ENCODE measurements around the gene SETBP1.

SETBP1 gene

GRCh38 chr18:45085916-45086624 is 405.4 kb downstream of the SETBP1 start:
- Histone ChIP-seq H2AFZ (ENCODE audit: low read length, unreplicated experiment) (no peak overlapping the region), H3K36me3 (ENCODE audit: insufficient read depth, low read length) (no peaks in the 10 kb centered on the region), H3K27me3 (ENCODE audit: insufficient read depth, low read length) (peaks cover 18% of the 10 kb centered on the region), H3K4me3 (ENCODE audit: low read depth, low read length) (no peak overlapping the region), H3K4me1 (ENCODE audit: control insufficient read depth, insufficient read depth, low read length, unreplicated experiment) (no peaks in the 10 kb centered on the region), H3K79me2 (ENCODE audit: control insufficient read depth, insufficient read depth, low read length, unreplicated experiment) (no peaks in the 10 kb centered on the region), H3K27ac (ENCODE audit: low read depth, low read length) (no peak overlapping the region)

- H3K4me1 ChIP-seq (ENCODE audit: control insufficient read depth, insufficient read depth, low read length, unreplicated experiment), result no peaks in the 10 kb centered on the region
These were observed 406.1 kb downstream of the SETBP1 start for GRCh38 chr18:45086777-45087176.

GRCh38 chr18:45090526-45091140 is 409.9 kb downstream of the SETBP1 start:
- Histone ChIP-seq H2AFZ (ENCODE audit: low read length, unreplicated experiment) (no peak overlapping the region), H3K79me2 (ENCODE audit: control insufficient read depth, insufficient read depth, low read length, unreplicated experiment) (no peaks in the 10 kb centered on the region), H3K4me1 (ENCODE audit: control insufficient read depth, insufficient read depth, low read length, unreplicated experiment) (no peaks in the 10 kb centered on the region), H3K27ac (ENCODE audit: low read depth, low read length) (no peak overlapping the region), H3K36me3 (ENCODE audit: insufficient read depth, low read length) (no peaks in the 10 kb centered on the region), H3K4me3 (ENCODE audit: low read depth, low read length) (no peak overlapping the region), H3K27me3 (ENCODE audit: insufficient read depth, low read length) (peaks cover 18% of the 10 kb centered on the region)

More at GRCh38 chr18:45086777-45087176, 406.1 kb downstream of the SETBP1 start:
- Histone ChIP-seq H2AFZ (ENCODE audit: low read length, unreplicated experiment) (no peak overlapping the region), H3K36me3 (ENCODE audit: insufficient read depth, low read length) (no peaks in the 10 kb centered on the region), H3K79me2 (ENCODE audit: control insufficient read depth, insufficient read depth, low read length, unreplicated experiment) (no peaks in the 10 kb centered on the region), H3K27me3 (ENCODE audit: insufficient read depth, low read length) (peaks cover 18% of the 10 kb centered on the region), H3K27ac (ENCODE audit: low read depth, low read length) (no peak overlapping the region), H3K4me3 (ENCODE audit: low read depth, low read length) (no peak overlapping the region)

GRCh38 chr18:45100321-45101105 is 419.8 kb downstream of the SETBP1 start:
- Histone ChIP-seq H2AFZ (ENCODE audit: low read length, unreplicated experiment) (no peak overlapping the region), H3K4me3 (ENCODE audit: low read depth, low read length) (no peak overlapping the region), H3K79me2 (ENCODE audit: control insufficient read depth, insufficient read depth, low read length, unreplicated experiment) (no peaks in the 10 kb centered on the region), H3K27ac (ENCODE audit: low read depth, low read length) (no peak overlapping the region), H3K4me1 (ENCODE audit: control insufficient read depth, insufficient read depth, low read length, unreplicated experiment) (no peaks in the 10 kb centered on the region), H3K27me3 (ENCODE audit: insufficient read depth, low read length) (peaks cover 13% of the 10 kb centered on the region; the same call in 1 of the 2 replicates), H3K36me3 (ENCODE audit: insufficient read depth, low read length) (no peaks in the 10 kb centered on the region)

DNA sequence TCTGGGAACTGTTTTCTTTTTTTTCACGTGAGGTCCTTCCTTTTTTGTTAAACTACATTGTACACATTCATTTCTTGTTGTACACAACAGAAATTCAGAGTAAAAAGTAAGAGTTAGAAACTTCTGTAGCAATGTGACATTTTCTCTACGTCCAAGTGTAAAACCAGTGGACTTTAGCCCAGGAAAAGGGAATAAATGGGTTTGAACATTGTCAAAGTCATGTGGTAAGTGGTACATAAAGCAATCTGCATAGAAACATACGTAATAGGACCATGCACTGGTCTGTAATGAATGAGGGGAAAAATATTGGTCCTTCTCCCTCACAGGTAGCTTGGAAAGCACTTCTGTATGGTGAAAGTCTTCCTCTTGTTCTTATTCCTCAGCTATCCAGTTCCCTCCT is 421.4 kb downstream of the SETBP1 start:
- Histone ChIP-seq H3K4me1 (ENCODE audit: control insufficient read depth, insufficient read depth, low read length, unreplicated experiment) (no peaks in the 10 kb centered on the region), H2AFZ (ENCODE audit: low read length, unreplicated experiment) (no peak overlapping the region), H3K79me2 (ENCODE audit: control insufficient read depth, insufficient read depth, low read length, unreplicated experiment) (no peaks in the 10 kb centered on the region), H3K36me3 (ENCODE audit: insufficient read depth, low read length) (no peaks in the 10 kb centered on the region), H3K4me3 (ENCODE audit: low read depth, low read length) (no peak overlapping the region), H3K27me3 (ENCODE audit: insufficient read depth, low read length) (peaks cover 13% of the 10 kb centered on the region; the same call in 1 of the 2 replicates), H3K27ac (ENCODE audit: low read depth, low read length) (no peak overlapping the region)

DNA sequence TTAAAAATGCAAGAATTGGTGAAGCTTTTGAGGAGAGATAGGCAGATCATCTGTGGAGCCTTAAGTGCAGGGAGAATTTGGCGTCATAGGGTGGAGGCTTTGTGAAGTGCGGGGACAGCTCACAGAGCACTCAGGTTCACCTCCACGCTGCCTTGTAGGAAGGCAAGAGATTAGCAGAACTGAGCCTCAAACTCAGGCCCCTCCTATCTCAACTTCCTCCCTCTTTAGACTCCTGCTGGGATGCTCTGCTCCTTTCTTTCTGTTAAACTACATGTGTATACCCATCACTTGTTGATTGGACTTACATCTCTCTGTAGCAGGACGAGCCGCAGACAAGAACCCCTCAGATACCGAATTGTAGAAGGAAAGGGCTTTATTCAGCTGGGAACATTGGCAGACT is 422.2 kb downstream of the SETBP1 start:
- Histone ChIP-seq H3K79me2 (ENCODE audit: control insufficient read depth, insufficient read depth, low read length, unreplicated experiment) (no peaks in the 10 kb centered on the region), H2AFZ (ENCODE audit: low read length, unreplicated experiment) (no peak overlapping the region), H3K36me3 (ENCODE audit: insufficient read depth, low read length) (no peaks in the 10 kb centered on the region), H3K4me1 (ENCODE audit: control insufficient read depth, insufficient read depth, low read length, unreplicated experiment) (no peaks in the 10 kb centered on the region), H3K4me3 (ENCODE audit: low read depth, low read length) (no peak overlapping the region), H3K27me3 (ENCODE audit: insufficient read depth, low read length) (peaks cover 6% of the 10 kb centered on the region; the same call in 1 of the 2 replicates), H3K27ac (ENCODE audit: low read depth, low read length) (no peak overlapping the region)

DNA sequence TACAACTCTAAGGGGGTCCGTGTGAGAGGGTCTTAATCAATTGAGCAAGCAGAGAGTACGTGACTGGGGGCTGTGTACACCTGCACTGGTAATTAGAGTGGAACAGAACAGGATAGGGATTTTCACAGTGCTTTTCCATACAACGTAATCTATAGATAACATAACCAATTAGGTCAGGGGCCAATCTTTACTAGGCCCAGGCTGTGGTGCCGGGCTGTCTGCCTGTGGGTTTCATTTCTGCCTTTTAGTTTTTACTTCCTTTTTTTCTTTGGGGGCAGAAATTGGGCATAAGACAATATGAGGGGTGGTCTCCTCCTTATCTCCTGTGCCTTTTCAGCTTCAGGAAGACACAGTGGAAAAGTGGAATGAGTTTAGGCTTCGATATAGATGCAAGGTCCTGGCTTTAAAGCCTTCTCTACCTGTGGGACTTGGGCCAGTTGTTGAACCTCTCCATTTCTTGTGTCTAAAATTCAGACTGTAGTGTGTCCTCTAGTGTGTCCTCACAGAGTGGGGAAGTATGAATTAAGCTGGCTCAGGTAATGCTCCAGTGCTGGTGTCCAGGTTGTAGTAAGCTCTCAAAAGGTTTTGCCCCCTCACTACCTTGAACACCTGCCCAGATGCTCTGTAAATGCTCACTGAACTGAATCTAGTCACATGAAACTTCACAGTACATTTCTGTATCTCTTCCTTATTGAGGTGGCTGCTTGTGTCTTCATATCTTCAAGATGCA is 422.8 kb downstream of the SETBP1 start:
- Histone ChIP-seq H3K27ac (ENCODE audit: low read depth, low read length) (no peak overlapping the region), H3K4me3 (ENCODE audit: low read depth, low read length) (no peak overlapping the region), H3K79me2 (ENCODE audit: control insufficient read depth, insufficient read depth, low read length, unreplicated experiment) (no peaks in the 10 kb centered on the region), H3K4me1 (ENCODE audit: control insufficient read depth, insufficient read depth, low read length, unreplicated experiment) (no peaks in the 10 kb centered on the region), H2AFZ (ENCODE audit: low read length, unreplicated experiment) (no peak overlapping the region), H3K36me3 (ENCODE audit: insufficient read depth, low read length) (no peaks in the 10 kb centered on the region), H3K27me3 (ENCODE audit: insufficient read depth, low read length) (no peaks in the 10 kb centered on the region)

- Histone ChIP-seq H3K4me1 (ENCODE audit: control insufficient read depth, insufficient read depth, low read length, unreplicated experiment) (no peaks in the 10 kb centered on the region), H3K27me3 (ENCODE audit: insufficient read depth, low read length) (no peaks in the 10 kb centered on the region), H3K79me2 (ENCODE audit: control insufficient read depth, insufficient read depth, low read length, unreplicated experiment) (no peaks in the 10 kb centered on the region), H3K36me3 (ENCODE audit: insufficient read depth, low read length) (no peaks in the 10 kb centered on the region), H3K27ac (ENCODE audit: low read depth, low read length) (no peak overlapping the region), H2AFZ (ENCODE audit: low read length, unreplicated experiment) (no peak overlapping the region), H3K4me3 (ENCODE audit: low read depth, low read length) (no peak overlapping the region)
These were observed 423.3 kb downstream of the SETBP1 start for GRCh38 chr18:45104049-45104395.

- H2AFZ ChIP-seq (ENCODE audit: low read length, unreplicated experiment), result no peak overlapping the region
- H3K27ac ChIP-seq (ENCODE audit: low read depth, low read length), result no peak overlapping the region
- no peaks in the 10 kb centered on the region for H3K36me3 ChIP-seq (ENCODE audit: insufficient read depth, low read length)
- H3K4me1 ChIP-seq (ENCODE audit: control insufficient read depth, insufficient read depth, low read length, unreplicated experiment), result no peaks in the 10 kb centered on the region
- no peaks in the 10 kb centered on the region for H3K79me2 ChIP-seq (ENCODE audit: control insufficient read depth, insufficient read depth, low read length, unreplicated experiment)
- H3K27me3 ChIP-seq (ENCODE audit: insufficient read depth, low read length), result no peaks in the 10 kb centered on the region
- H3K4me3 ChIP-seq (ENCODE audit: low read depth, low read length), result no peak overlapping the region
These were observed 425.7 kb downstream of the SETBP1 start for GRCh38 chr18:45106331-45106774.

- Histone ChIP-seq H3K4me1 (ENCODE audit: control insufficient read depth, insufficient read depth, low read length, unreplicated experiment) (no peaks in the 10 kb centered on the region), H3K27me3 (ENCODE audit: insufficient read depth, low read length) (no peaks in the 10 kb centered on the region), H3K36me3 (ENCODE audit: insufficient read depth, low read length) (no peaks in the 10 kb centered on the region), H3K27ac (ENCODE audit: low read depth, low read length) (no peak overlapping the region), H3K4me3 (ENCODE audit: low read depth, low read length) (no peak overlapping the region), H3K79me2 (ENCODE audit: control insufficient read depth, insufficient read depth, low read length, unreplicated experiment) (no peaks in the 10 kb centered on the region), H2AFZ (ENCODE audit: low read length, unreplicated experiment) (no peak overlapping the region)
These were observed 426.7 kb downstream of the SETBP1 start for GRCh38 chr18:45107425-45107824.

All from ACC112 (cell line).